NCI-H1436 treated with DMSO at 0.1 percent for 48 hours (cell line): ENCODE data around the gene MAP3K5.
"Not testable (repeated sequence)": the region's sequence is repeated elsewhere in the genome, so short reads cannot be mapped to it uniquely, and the experiment has no call there.

Source experiments
- DNase-seq: peaks from one replicate; lab custom pipeline; 2025; lab: John Stamatoyannopoulos, UW

Gene MAP3K5

GRCh38 chr6:136607932-136608772 lies 184.1 kb downstream of the MAP3K5 start:
- DNase-seq: no peak

- DNase-seq: peak; percentile 28
These were observed 184.9 kb downstream of the MAP3K5 start for GRCh38 chr6:136607204-136607931.

GRCh38 chr6:136604928-136605510 lies 187.3 kb downstream of the MAP3K5 start:
- no peak for DNase-seq

GRCh38 chr6:136604328-136604825 lies 187.9 kb downstream of the MAP3K5 start:
- DNase-seq: no peak

- no peak for DNase-seq
These were observed 191.5 kb downstream of the MAP3K5 start for GRCh38 chr6:136600818-136601217.

GRCh38 chr6:136599329-136600011 lies 192.8 kb downstream of the MAP3K5 start:
- DNase-seq: no peak

- DNase-seq: no peak
These were observed 194.2 kb downstream of the MAP3K5 start for GRCh38 chr6:136598048-136598447.

GRCh38 chr6:136594671-136595070 lies 197.6 kb downstream of the MAP3K5 start:
- no peak for DNase-seq

- no peak for DNase-seq
These were observed 198.4 kb downstream of the MAP3K5 start for GRCh38 chr6:136593748-136594490.

- no peak for DNase-seq
These were observed 199.2 kb downstream of the MAP3K5 start for GRCh38 chr6:136592930-136593673.

- no peak for DNase-seq
These were observed 200.7 kb downstream of the MAP3K5 start for GRCh38 chr6:136591617-136592016.

GRCh38 chr6:136590846-136591245 lies 201.4 kb downstream of the MAP3K5 start:
- not testable (repeated sequence) for DNase-seq

GRCh38 chr6:136587527-136587926 lies 204.8 kb downstream of the MAP3K5 start:
- no peak for DNase-seq

GRCh38 chr6:136586295-136586694 lies 206.0 kb downstream of the MAP3K5 start:
- DNase-seq: no peak

GRCh38 chr6:136585523-136585922 lies 206.8 kb downstream of the MAP3K5 start:
- not testable (repeated sequence) for DNase-seq

GRCh38 chr6:136584290-136584689 lies 208.0 kb downstream of the MAP3K5 start:
- not testable (repeated sequence) for DNase-seq

GRCh38 chr6:136582711-136583471 lies 209.4 kb downstream of the MAP3K5 start:
- no peak for DNase-seq

- DNase-seq: no peak
These were observed 212.5 kb downstream of the MAP3K5 start for GRCh38 chr6:136579800-136580199.

- DNase-seq: no peak
These were observed 215.5 kb downstream of the MAP3K5 start for GRCh38 chr6:136576821-136577220.

- no peak for DNase-seq
These were observed 220.8 kb downstream of the MAP3K5 start for GRCh38 chr6:136571496-136571895.
